Transverse colon (tissue), 4 donors: ENCODE results near the gene SUGCT. TPM values are rescaled to one million over a fixed set of nuclear protein-coding genes. Genes with fewer than 3 reads are reported as not detected.

Experiments used
- DNase-seq: peaks from one replicate; pipeline ENCODE4 v3.0.0-alpha.2; 2019
- H3K27ac ChIP-seq, 4 donors: fragments of 200-600 bp; sonication (generic); 2 replicates each; pipeline ENCODE4 v1.5.1; 2016 to 2018; ENCODE audit warnings: inconsistent platforms in 4 of 4
- H3K27me3 ChIP-seq: fragments of 200-600 bp; sonication (generic); 2 replicates; pipeline ENCODE4 v1.5.1; 2017; ENCODE audit warnings: inconsistent platforms
- H3K36me3 ChIP-seq, 4 donors: fragments of 200-600 bp; sonication (generic); 2 replicates each; pipeline ENCODE4 v1.5.1; 2017 to 2019; ENCODE audit warnings: inconsistent platforms in 4 of 4
- H3K4me1 ChIP-seq, 4 donors: fragments of 200-600 bp; sonication (generic); 2 replicates each; pipeline ENCODE4 v1.5.1; 2017 to 2020; ENCODE audit warnings: inconsistent platforms in 4 of 4
- H3K4me3 ChIP-seq, 4 donors: fragments of 200-600 bp; sonication (generic); 1 replicate in 1 of 4; 2 replicates in 3 of 4; pipeline versions ENCODE4 v1.5.1 to v1.6.1; 2017 to 2019; ENCODE audit warnings: inconsistent platforms in 4 of 4
- H3K9me3 ChIP-seq, 2 donors: fragments of 200-600 bp; sonication (generic); 2 replicates each; pipeline ENCODE4 v1.5.1; 2017 to 2019; ENCODE audit warnings: inconsistent platforms in 2 of 2
- EP300 ChIP-seq: sonication (generic); formaldehyde crosslinking; IDR thresholded peaks from one replicate; pipeline ENCODE4 v1.6.1; 2017; ENCODE audit warnings: antibody characterized with exemption, low read depth
- POLR2A ChIP-seq: fragments of 450-650 bp; IDR thresholded peaks from one replicate; pipeline ENCODE4 v1.6.1; 2016; ENCODE audit warnings: antibody characterized with exemption, mild to moderate bottlenecking, moderate library complexity
- POLR2AphosphoS5 ChIP-seq, 3 donors: sonication (generic); formaldehyde crosslinking; IDR thresholded peaks; one replicate each; pipeline ENCODE4 v1.6.1; 2016; ENCODE audit warnings: antibody characterized with exemption in 3 of 3
- WGBS, 2 donors: methylation state at CpG; one replicate each; pipeline ENCODE4 v1.1.5; 2018; ENCODE audit warnings: low coverage in 1 of 2; 5-methylcytosine and 5-hydroxymethylcytosine counted together
- in situ Hi-C, 4 donors: fragments of 200-750 bp; cut with MboI; loops; one replicate each; pipeline versions ENCODE4 v1.15.0 to v1.15.1; 2017; ENCODE audit warnings: low sequenced_read_pairs in 3 of 4, low pct_ligation_motif_present in 1 of 4, low pct_unique_long_range_greater_than_20kb in 1 of 4
- intact Hi-C: fragments of 100-400 bp; cut with DNase I; formaldehyde crosslinking; loops from one replicate; pipeline ENCODE4 v1.15.1; 2023; ENCODE audit warnings: low total_unique reads
- total RNA-seq, 4 donors: library from RNA; depleted of rRNA; stranded (reverse); fragments of >200 nt; gene quantifications; one replicate each; pipeline ENCODE4 v1.1.0, GENCODE V29; 2016
- TF ChIP-seq, protein P1 (sequence below), 5 experiments: fragments of 200-600 bp in 3 of 5; fragments of 450-650 bp in 2 of 5; sonication (generic) in 3 of 5; IDR thresholded peaks; 1 replicate in 2 of 5; 2 replicates in 3 of 5; pipeline ENCODE4 v1.5.1; 2016 to 2017; ENCODE audit warnings: antibody characterized with exemption in 5 of 5, inconsistent platforms in 3 of 5, mild to moderate bottlenecking in 2 of 5, moderate library complexity in 1 of 5

Gene SUGCT
- total RNA-seq, 4 donors from 2014 or later, result 2.6 to 44.5 (median 15.9) TPM

DNA sequence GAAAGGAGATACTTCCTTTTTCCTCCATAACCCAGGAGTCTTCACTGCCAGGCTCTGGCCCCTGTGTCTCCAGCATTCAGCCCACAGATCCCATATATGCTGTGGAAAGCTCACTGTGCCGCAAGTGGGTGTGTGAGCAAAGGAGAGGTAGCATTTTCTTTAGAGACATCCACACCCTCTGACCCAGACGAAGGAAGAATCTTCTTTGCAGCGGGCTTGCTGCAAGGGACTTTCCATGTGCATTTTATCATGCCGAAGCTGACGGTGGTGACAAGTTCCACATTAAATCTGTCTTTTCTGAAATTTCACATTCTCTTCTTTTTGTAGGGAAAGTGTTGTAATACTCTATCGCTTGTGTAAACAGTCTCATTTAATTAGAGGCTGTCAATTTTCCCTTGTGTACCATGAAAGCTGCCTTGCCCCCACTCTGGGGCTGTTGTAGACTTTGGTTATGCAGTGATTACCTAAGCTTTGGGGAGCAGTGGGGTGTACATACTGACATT is 409.5 kb downstream of the SUGCT start:
- no peak for TF ChIP-seq EP300
- no peak for TF ChIP-seq POLR2A
- TF ChIP-seq, protein P1, sequence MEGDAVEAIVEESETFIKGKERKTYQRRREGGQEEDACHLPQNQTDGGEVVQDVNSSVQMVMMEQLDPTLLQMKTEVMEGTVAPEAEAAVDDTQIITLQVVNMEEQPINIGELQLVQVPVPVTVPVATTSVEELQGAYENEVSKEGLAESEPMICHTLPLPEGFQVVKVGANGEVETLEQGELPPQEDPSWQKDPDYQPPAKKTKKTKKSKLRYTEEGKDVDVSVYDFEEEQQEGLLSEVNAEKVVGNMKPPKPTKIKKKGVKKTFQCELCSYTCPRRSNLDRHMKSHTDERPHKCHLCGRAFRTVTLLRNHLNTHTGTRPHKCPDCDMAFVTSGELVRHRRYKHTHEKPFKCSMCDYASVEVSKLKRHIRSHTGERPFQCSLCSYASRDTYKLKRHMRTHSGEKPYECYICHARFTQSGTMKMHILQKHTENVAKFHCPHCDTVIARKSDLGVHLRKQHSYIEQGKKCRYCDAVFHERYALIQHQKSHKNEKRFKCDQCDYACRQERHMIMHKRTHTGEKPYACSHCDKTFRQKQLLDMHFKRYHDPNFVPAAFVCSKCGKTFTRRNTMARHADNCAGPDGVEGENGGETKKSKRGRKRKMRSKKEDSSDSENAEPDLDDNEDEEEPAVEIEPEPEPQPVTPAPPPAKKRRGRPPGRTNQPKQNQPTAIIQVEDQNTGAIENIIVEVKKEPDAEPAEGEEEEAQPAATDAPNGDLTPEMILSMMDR (IDR thresholded peaks at IDR 0.05), result no peak
- no peak for TF ChIP-seq POLR2AphosphoS5 (IDR thresholded peaks at IDR 0.05)
- in situ Hi-C loops, result no loop called here
- no peak overlapping the region for H3K27ac ChIP-seq
- no peaks in the 10 kb centered on the region for H3K27me3 ChIP-seq
- no peaks in the 10 kb centered on the region for H3K9me3 ChIP-seq
- no peaks in the 10 kb centered on the region for H3K36me3 ChIP-seq
- H3K4me3 ChIP-seq, result no peak overlapping the region
- no peak for DNase-seq
- 83 to 85% methylated on average over 1 to 6 of the region's 6 CpGs for WGBS, 2 donors
- intact Hi-C loops, result no loop called here
- H3K4me1 ChIP-seq, result peaks cover 0 to 10% (median 5%) of the 10 kb centered on the region in 4 donors

DNA sequence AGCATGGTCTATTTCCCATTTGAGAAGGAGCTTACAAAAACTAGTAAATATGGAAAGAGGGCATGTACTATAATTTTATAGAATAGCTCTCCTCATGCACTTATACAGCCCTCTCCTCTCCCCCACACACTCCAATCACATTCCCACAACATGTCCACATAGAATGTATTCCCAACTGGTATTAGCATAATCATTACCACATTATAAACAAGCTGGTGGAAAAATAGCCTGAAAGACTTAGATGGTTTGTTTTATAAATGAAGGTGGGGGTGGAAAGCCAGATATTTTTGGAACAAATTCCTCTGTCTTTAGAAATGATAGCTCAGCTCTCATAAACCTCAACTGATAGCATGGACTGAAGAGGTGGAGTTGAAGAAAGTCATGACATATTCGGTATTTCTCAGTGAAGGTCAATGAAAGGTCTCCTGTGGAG is 410.1 kb downstream of the SUGCT start:
- no peaks in the 10 kb centered on the region for H3K27me3 ChIP-seq
- no peak overlapping the region for H3K27ac ChIP-seq
- no peak for DNase-seq
- intact Hi-C loops, result no loop called here
- H3K9me3 ChIP-seq, result no peaks in the 10 kb centered on the region
- no peak overlapping the region for H3K4me3 ChIP-seq
- TF ChIP-seq, protein P1 (IDR thresholded peaks at IDR 0.05), result no peak
- no peak for TF ChIP-seq POLR2A
- WGBS, 2 donors, result 29 to 42% methylated on average over 1 of the region's 1 CpG
- no peaks in the 10 kb centered on the region for H3K36me3 ChIP-seq
- peaks cover 0 to 10% (median 5%) of the 10 kb centered on the region in 4 donors for H3K4me1 ChIP-seq
- in situ Hi-C loops, result no loop called here

- no peak for DNase-seq
- Histone ChIP-seq H3K9me3 (no peaks in the 10 kb centered on the region), H3K4me3 (no peak overlapping the region), H3K4me1 (peaks cover 0 to 10% (median 5%) of the 10 kb centered on the region in 4 donors), H3K27me3 (no peaks in the 10 kb centered on the region), H3K27ac (no peak overlapping the region), H3K36me3 (no peaks in the 10 kb centered on the region)
- intact Hi-C loops, result no loop called here
- TF ChIP-seq POLR2AphosphoS5 (IDR thresholded peaks at IDR 0.05) (no peak), EP300 (no peak), POLR2A (no peak)
- TF ChIP-seq, protein P1 (IDR thresholded peaks at IDR 0.05), result no peak
- in situ Hi-C loops, result no loop called here
Observed at GRCh38 chr7:40545739-40546138, 410.9 kb downstream of the SUGCT start.

- peaks cover 0 to 10% (median 5%) of the 10 kb centered on the region in 4 donors for H3K4me1 ChIP-seq
- no peaks in the 10 kb centered on the region for H3K36me3 ChIP-seq
- H3K4me3 ChIP-seq, result no peak overlapping the region
- H3K9me3 ChIP-seq, result no peaks in the 10 kb centered on the region
- TF ChIP-seq EP300 (no peak), POLR2A (no peak), POLR2AphosphoS5 (IDR thresholded peaks at IDR 0.05) (no peak)
- TF ChIP-seq, protein P1 (IDR thresholded peaks at IDR 0.05), result no peak
- no peak overlapping the region for H3K27ac ChIP-seq
- DNase-seq, result no peak
- no peaks in the 10 kb centered on the region for H3K27me3 ChIP-seq
- in situ Hi-C loops (no loop called here), intact Hi-C loops (no loop called here)
- 86 to 100% methylated on average over 3 to 6 of the region's 6 CpGs for WGBS, 2 donors
Observed at GRCh38 chr7:40546616-40547501, 412.1 kb downstream of the SUGCT start.
